ENCODE data around the gene KCNK16.
A peak's percentile ranks its signal among the peaks of the same experiment; 100 is the strongest.

Gene KCNK16

GRCh38 chr6:39281312-39281980, 41.1 kb downstream of the KCNK16 start:
- peak overlapping the region; percentile 22; the same call in 1 of the 2 replicates for H3K27ac ChIP-seq (ENCODE audit: low read length)
- H3K36me3 ChIP-seq (replicated peaks; ENCODE audit: low read depth, low read length) = no peaks in the 10 kb centered on the region
- H3K79me2 ChIP-seq (ENCODE audit: low read length) = no peaks in the 10 kb centered on the region
- peak overlapping the region; percentile 5; the same call in 1 of the 2 replicates for H3K4me3 ChIP-seq (ENCODE audit: low read length)
- H3K4me1 ChIP-seq (ENCODE audit: low read length) = peaks cover 39% of the 10 kb centered on the region
- H2AFZ ChIP-seq (ENCODE audit: low read depth, low read length) = peak overlapping the region; percentile 67
- no peaks in the 10 kb centered on the region for H3K27me3 ChIP-seq (ENCODE audit: low read depth, low read length)
- H3K9ac ChIP-seq (ENCODE audit: low read length) = peak overlapping the region; percentile 33; the same call in 1 of the 2 replicates
- TF ChIP-seq, protein P1, sequence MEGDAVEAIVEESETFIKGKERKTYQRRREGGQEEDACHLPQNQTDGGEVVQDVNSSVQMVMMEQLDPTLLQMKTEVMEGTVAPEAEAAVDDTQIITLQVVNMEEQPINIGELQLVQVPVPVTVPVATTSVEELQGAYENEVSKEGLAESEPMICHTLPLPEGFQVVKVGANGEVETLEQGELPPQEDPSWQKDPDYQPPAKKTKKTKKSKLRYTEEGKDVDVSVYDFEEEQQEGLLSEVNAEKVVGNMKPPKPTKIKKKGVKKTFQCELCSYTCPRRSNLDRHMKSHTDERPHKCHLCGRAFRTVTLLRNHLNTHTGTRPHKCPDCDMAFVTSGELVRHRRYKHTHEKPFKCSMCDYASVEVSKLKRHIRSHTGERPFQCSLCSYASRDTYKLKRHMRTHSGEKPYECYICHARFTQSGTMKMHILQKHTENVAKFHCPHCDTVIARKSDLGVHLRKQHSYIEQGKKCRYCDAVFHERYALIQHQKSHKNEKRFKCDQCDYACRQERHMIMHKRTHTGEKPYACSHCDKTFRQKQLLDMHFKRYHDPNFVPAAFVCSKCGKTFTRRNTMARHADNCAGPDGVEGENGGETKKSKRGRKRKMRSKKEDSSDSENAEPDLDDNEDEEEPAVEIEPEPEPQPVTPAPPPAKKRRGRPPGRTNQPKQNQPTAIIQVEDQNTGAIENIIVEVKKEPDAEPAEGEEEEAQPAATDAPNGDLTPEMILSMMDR (IDR thresholded peaks at IDR 0.05; ENCODE audit: low read depth, low read length) = no peak
- no peak for TF ChIP-seq EZH2phosphoT487 (IDR thresholded peaks at IDR 0.05; ENCODE audit: low read depth)
- peak overlapping the region; percentile 63 for H3K4me2 ChIP-seq (ENCODE audit: low read length)
- no peaks in the 10 kb centered on the region for H3K9me3 ChIP-seq (ENCODE audit: insufficient read depth, low read length)
- no peaks in the 10 kb centered on the region for H4K20me1 ChIP-seq (ENCODE audit: insufficient read depth, low read length)

- no peaks in the 10 kb centered on the region for H3K79me2 ChIP-seq (ENCODE audit: low read length)
- TF ChIP-seq, protein P1 (IDR thresholded peaks at IDR 0.05; ENCODE audit: low read depth, low read length) = no peak
- no peak for TF ChIP-seq EZH2phosphoT487 (IDR thresholded peaks at IDR 0.05; ENCODE audit: low read depth)
- peak overlapping the region; percentile 36 for H3K4me2 ChIP-seq (ENCODE audit: low read length)
- peaks cover 35% of the 10 kb centered on the region for H3K4me1 ChIP-seq (ENCODE audit: low read length)
- H3K27me3 ChIP-seq (ENCODE audit: low read depth, low read length) = no peaks in the 10 kb centered on the region
- no peak overlapping the region; the same call in 1 of the 2 replicates for H3K9ac ChIP-seq (ENCODE audit: low read length)
- no peaks in the 10 kb centered on the region for H4K20me1 ChIP-seq (ENCODE audit: insufficient read depth, low read length)
- no peak overlapping the region; the same call in 1 of the 2 replicates for H3K27ac ChIP-seq (ENCODE audit: low read length)
- no peaks in the 10 kb centered on the region for H3K9me3 ChIP-seq (ENCODE audit: insufficient read depth, low read length)
- H2AFZ ChIP-seq (ENCODE audit: low read depth, low read length) = peak overlapping the region; percentile 22; the same call in 1 of the 2 replicates
- H3K4me3 ChIP-seq (ENCODE audit: low read length) = no peak overlapping the region
- H3K36me3 ChIP-seq (replicated peaks; ENCODE audit: low read depth, low read length) = no peaks in the 10 kb centered on the region
Measured at GRCh38 chr6:39280247-39280731, 42.2 kb downstream of the KCNK16 start.

DNA sequence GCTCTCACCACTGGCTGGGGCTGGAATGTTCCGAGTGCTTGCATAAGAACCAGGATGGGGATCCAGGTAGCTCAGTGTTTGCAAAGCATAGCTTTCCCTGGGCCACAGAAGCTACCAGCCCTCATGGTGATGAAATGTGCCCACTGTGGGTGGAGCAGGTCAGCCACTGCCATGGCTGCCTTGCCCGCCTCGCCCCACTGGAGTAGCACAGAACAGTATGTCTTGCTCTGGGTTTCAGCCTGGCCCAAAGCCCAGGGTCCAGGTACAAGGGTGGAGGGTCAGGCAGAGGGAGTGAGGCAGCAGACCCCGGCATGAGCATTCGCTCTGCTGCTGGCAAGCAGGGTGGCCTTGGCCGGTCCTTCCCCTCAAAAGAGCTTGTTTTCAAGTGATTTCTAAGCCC, 43.0 kb downstream of the KCNK16 start:
- Histone ChIP-seq H3K27ac (ENCODE audit: low read length) (no peak overlapping the region), H3K4me1 (ENCODE audit: low read length) (peaks cover 35% of the 10 kb centered on the region), H3K4me2 (ENCODE audit: low read length) (no peak overlapping the region), H3K9me3 (ENCODE audit: insufficient read depth, low read length) (no peaks in the 10 kb centered on the region), H3K9ac (ENCODE audit: low read length) (no peak overlapping the region), H3K27me3 (ENCODE audit: low read depth, low read length) (no peaks in the 10 kb centered on the region), H3K4me3 (ENCODE audit: low read length) (no peak overlapping the region), H3K79me2 (ENCODE audit: low read length) (no peaks in the 10 kb centered on the region), H2AFZ (ENCODE audit: low read depth, low read length) (no peak overlapping the region), H3K36me3 (replicated peaks; ENCODE audit: low read depth, low read length) (no peaks in the 10 kb centered on the region), H4K20me1 (ENCODE audit: insufficient read depth, low read length) (no peaks in the 10 kb centered on the region)
- TF ChIP-seq, protein P1 (IDR thresholded peaks at IDR 0.05; ENCODE audit: low read depth, low read length) = no peak
- no peak for TF ChIP-seq EZH2phosphoT487 (IDR thresholded peaks at IDR 0.05; ENCODE audit: low read depth)

DNA sequence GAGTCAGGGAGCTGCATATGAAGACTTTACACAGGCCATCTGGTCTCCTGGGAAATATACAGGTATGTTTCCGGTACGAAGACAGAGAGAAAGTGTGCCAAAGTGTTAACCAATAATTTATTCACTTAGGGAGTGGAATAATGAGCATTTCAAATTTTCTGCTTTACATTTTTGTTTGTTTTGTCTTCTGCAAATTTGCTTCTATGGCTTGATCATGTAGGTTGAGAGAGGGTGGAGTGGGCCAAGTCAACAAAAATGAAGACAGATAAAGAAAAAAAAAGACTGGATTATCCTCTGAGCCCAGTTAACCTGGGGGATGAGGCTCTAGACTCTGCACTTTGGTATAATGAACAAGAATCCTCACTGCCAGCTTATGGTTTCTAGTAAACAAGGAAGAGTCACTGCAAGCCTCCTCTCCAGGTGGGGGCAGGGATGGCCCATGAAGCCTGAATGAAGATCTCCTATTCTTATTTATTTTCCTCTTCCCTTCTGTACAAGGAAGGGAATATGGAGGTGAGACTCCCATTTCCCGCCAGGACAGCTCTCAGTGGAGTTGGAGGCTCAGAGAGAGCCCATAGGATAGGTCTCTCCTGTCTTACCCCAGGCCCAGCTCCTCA, 46.0 kb downstream of the KCNK16 start:
- H3K27me3 ChIP-seq (ENCODE audit: low read depth, low read length) = no peaks in the 10 kb centered on the region
- no peaks in the 10 kb centered on the region for H4K20me1 ChIP-seq (ENCODE audit: insufficient read depth, low read length)
- no peak overlapping the region for H3K4me3 ChIP-seq (ENCODE audit: low read length)
- peaks cover 19% of the 10 kb centered on the region for H3K4me1 ChIP-seq (ENCODE audit: low read length)
- no peak overlapping the region for H2AFZ ChIP-seq (ENCODE audit: low read depth, low read length)
- no peaks in the 10 kb centered on the region for H3K79me2 ChIP-seq (ENCODE audit: low read length)
- H3K9me3 ChIP-seq (ENCODE audit: insufficient read depth, low read length) = no peaks in the 10 kb centered on the region
- TF ChIP-seq, protein P1 (IDR thresholded peaks at IDR 0.05; ENCODE audit: low read depth, low read length) = no peak
- no peak for TF ChIP-seq EZH2phosphoT487 (IDR thresholded peaks at IDR 0.05; ENCODE audit: low read depth)
- H3K9ac ChIP-seq (ENCODE audit: low read length) = no peak overlapping the region
- no peak overlapping the region for H3K27ac ChIP-seq (ENCODE audit: low read length)
- no peak overlapping the region for H3K4me2 ChIP-seq (ENCODE audit: low read length)
- no peaks in the 10 kb centered on the region for H3K36me3 ChIP-seq (replicated peaks; ENCODE audit: low read depth, low read length)

Measured in OCI-LY3 (cell line).